HG02623 (cell line): ENCODE measurements around the gene DPP10.

Source experiments
- ATAC-seq: cut with Tn5 transposase; IDR thresholded peaks from one replicate; pipeline ENCODE4 v1.9.1; 2021; ENCODE audit warnings: moderate library complexity; ENCODE audit not compliant: unreplicated experiment

Gene DPP10

DNA sequence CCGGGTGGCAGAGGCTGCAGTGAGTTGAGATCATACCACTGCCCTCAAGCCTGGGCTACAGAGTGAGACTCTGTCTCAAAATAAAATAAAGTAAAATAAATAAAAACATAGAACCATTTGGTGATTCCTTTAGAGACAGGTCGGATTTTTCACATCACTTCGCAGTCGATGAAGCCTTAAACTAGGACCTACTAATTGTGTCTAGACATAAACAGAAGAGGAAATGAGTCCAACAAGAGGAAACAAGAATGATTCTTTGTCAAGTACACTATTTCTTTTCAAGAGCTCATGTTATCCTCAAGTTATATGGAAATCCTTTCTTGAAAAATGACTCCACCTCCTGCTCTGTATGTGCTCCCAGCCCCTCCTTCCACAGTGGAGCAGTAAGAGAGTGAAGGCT is 758.9 kb downstream of the DPP10 start:
- no peak for ATAC-seq

DNA sequence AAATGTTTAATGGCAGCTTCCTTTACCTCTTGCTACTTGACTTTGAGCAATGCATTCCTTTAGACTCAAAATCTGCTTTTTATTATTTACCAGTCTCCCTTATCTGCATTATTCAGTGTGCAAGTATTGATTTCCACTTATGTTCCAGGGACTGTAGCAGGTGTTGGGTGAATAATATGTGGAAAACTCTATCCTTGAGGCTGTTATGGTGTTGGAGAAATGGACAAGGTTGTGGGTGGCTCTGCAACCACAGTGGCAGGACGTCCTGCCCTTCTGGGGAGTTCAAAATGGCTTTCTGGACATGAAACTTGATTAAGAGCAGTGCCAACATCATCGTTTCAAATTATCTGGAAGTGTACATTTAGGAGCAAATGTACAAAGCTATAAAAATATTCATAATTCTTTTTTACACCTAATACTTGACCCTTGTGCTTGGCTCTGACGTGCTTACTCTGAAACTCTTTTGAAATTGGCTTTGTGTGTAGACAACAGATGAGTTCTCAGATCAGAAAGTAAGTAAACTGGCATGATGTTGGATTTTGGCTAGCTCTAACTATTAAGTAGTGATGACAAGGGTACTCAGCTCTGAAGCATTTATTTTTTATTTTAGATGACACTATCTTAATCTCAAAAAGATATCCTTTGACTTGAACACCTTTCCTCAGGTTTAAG is 766.2 kb downstream of the DPP10 start:
- no peak for ATAC-seq

DNA sequence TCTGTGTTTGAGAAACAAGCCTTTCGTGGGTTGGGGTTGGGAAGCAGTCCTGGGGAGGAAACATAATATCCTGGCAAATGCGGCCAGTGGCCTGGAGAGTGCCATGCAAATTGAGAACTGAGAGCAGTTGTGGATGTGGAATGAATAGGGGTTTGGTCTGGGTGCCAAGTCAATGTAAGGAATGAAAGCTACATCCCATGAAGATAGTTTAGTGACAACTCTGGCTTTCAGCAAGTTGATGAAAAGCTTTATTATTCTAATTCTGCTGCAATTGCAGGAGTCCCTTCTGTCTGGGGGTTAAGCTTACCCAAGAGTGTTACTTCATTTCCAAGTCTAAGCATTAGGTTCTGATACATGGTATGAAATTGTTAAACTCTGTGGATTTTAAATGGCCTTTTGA is 771.6 kb downstream of the DPP10 start:
- ATAC-seq = no peak

- no peak for ATAC-seq
These were observed 776.9 kb downstream of the DPP10 start for GRCh38 chr2:115219296-115219695.

GRCh38 chr2:115234186-115234585 is 791.7 kb downstream of the DPP10 start:
- ATAC-seq = no peak

- ATAC-seq = no peak
These were observed 792.3 kb downstream of the DPP10 start for GRCh38 chr2:115234737-115235136.

- no peak for ATAC-seq
These were observed 805.6 kb downstream of the DPP10 start for GRCh38 chr2:115248066-115248465.

DNA sequence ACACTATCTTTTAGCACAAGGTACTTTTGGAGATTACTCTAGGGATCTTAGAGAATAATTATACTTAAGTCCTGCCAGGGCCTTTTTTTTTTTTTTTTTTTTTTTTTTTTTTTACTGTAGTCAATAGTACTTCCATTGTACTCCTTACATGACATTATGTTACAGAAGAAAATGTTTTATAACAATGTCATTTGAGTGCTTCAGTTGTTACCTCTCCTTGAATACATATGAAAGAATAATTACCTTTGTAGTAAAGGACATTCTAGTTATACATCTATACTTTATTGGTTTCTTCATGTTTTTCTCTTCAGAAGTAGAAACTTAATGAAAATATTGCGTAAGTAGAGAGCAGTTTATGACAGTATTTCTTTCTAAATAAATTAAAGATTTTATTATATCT is 834.9 kb downstream of the DPP10 start:
- ATAC-seq = no peak

GRCh38 chr2:115285416-115285815 is 843.0 kb downstream of the DPP10 start:
- ATAC-seq = no peak

GRCh38 chr2:115290478-115290877 is 848.0 kb downstream of the DPP10 start:
- ATAC-seq = no peak

DNA sequence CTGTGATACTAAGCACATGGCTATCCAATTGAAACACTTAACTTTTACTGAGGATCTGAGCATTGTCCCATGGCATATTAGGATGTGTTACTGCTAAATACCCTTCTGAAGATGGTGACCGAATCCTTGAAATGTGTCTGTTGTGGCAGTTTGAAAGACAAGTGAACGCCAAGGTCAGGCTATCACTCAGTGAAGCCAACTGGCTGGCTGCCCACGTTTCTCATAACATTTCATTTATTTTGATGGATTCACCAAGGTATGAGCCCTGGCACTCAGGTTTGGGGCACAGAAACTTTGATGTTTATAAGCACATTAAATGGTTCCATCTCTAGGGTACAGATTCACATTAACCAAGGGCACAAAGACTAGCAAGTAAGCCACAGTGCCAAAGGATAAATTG is 850.3 kb downstream of the DPP10 start:
- ATAC-seq = no peak

- ATAC-seq = no peak
These were observed 852.6 kb downstream of the DPP10 start for GRCh38 chr2:115294999-115295398.

DNA sequence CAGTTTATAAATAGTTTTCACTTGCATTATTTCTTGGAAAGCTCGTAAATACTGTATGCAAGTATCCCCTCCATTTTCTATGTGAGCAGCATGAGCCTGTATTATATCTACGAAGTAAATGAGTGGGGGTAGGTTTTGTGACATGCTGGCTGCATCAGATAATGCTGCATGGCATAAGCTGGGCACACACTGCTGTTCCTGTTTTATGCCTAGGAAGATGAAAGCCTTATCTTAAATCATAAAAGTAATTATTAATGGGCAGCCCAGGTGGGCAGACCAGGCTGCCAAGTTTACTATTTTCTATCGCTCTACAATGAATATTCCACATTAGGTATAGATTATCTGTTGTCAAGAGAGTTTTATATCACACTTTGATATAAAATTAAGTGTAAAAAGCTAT is 854.6 kb downstream of the DPP10 start:
- ATAC-seq = no peak

DNA sequence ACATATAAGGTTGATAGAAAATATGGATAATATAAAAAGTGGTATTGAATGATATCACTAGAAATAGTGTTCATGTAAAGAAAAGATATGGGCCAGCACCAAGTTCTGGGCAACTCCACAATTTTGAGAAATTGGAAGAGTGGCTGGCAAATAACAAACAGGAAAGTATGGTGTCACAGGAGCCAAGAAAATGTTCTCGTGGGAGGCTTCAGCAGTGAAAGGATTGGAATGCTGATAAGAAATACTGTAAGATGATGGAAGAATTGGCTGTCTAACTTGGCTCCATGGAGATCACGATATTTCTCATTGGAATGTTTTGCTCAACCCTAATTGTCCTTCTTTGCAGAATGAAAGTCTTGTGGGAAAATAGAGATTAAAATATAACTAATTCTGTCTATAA is 856.8 kb downstream of the DPP10 start:
- ATAC-seq = no peak

DNA sequence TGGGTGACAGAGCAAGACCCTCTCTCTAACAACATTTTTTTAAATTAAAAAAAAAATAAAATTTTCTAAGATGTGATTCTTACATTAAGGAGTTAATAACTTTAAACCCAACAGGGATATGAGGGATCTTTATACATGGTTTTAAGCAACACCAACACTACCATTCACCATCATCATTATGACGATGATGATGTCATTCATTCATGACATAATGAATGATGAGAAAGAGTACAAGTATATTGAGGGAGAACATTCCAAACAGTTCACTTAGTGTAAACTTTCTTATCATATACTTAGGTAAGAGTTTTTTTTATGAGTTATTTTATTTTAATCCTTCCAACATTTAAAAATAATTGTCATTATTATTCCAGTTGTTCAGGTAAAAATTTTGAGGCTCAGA is 863.3 kb downstream of the DPP10 start:
- ATAC-seq = no peak

DNA sequence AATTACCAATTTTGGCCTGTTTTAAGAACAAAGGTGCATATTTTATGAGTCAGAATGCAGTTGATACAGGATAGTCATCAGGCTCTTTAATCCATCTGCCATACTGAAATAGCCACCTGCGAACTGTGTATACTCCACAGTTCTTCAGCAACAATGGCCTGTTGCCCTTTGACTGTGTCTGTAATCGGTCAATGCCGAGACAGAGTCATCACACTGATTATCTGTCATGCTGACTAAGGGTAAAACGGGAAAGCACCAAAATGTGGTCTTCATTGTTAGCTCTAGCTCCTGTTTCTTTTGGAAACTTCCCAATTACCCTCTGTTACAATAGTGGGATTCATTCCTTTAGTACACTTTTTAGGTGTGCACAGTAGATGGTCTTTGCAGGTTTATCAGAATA is 871.7 kb downstream of the DPP10 start:
- ATAC-seq = no peak

DNA sequence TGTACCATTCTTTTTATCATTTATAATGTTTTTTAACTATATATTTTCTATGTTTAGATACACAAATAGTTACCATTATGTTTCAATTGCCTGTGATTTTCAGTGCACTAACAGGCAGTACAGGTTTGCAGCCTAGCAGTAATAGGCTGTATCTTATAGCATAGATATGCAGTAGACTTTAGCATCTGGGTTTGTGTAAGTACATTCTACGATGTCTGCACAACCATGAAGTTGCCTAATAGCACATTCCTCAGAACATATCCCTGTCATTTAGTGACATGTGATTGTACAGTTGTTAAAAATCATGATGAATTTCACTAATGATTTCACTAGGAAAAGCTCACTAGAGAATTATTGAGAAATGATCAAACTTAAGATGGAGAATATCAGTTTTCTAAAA is 884.6 kb downstream of the DPP10 start:
- no peak for ATAC-seq

DNA sequence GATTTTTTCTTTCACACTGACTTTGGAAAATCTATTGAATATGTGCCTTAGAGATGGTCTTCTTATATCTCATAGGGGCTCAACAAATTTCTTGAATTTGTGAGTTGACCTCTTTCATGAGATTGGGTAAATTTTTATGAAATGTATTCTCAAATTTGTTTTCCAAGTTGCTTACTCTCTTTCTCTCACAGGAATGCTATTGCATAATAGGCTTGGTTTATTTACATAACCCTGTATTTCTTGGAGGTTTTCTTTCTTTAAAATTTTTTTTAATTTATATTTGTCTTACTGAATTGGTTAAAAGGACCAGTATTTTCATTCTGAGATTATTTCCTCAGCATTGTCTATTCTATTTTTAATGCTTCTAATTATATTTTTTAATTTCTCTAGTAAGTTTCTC is 917.1 kb downstream of the DPP10 start:
- no peak for ATAC-seq

DNA sequence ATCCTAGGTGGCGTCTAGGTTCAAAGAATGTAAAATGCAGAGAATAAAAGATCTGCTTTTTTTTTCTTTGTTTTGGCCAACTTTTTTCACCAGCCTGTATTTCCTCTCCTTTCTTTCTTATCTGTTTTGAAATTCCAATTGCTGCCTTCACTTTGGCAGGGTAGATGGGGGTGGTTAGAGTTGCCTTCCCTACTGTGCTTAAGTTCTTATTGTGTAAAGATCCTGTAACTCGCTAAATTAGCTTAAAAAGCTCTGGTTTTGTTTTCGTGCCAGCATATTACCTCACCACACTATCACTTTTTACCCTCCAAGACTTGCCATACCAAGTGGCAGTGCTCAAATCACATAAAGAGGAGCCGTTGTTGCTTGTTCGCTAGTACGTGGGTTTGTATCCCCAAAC is 921.7 kb downstream of the DPP10 start:
- no peak for ATAC-seq

DNA sequence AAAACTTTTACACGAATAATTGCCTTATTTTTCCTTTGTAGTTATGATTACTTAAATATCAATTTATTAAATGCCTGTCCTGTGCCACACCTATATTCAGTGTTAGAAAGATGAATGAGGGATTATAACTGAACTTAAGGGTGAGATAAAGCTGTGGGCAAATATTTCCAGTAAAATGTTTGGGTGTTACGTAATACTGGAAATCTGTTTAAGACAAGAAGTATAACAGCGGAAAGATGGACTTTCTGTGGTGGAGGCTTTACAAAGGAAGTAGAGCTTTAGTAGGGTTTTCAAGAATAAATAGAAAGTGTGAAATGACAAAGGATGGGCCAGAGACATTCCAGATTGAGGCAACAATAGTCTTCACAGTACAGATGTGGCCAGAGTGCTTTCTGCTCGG is 927.0 kb downstream of the DPP10 start:
- ATAC-seq = no peak

DNA sequence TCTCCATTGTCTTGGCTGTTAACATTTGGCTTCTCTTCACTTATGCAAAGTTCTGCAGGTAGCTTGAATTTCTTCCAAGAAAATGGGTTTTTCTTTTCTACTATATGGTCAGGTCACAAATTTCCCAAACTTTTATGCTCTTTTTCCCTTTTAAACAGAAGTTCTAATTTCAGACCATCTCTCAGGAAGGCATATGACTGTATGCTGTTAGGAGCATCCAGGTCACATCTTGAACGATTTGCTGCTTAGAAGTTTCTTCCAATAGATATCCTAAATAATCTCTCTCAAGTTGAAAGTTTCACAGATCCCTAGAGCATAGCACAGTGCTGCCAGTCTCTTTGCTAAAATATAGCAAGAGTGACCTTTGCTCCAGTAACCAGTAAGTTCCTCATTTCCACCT is 932.5 kb downstream of the DPP10 start:
- no peak for ATAC-seq

- no peak for ATAC-seq
These were observed 942.0 kb downstream of the DPP10 start for GRCh38 chr2:115384399-115384798.

DNA sequence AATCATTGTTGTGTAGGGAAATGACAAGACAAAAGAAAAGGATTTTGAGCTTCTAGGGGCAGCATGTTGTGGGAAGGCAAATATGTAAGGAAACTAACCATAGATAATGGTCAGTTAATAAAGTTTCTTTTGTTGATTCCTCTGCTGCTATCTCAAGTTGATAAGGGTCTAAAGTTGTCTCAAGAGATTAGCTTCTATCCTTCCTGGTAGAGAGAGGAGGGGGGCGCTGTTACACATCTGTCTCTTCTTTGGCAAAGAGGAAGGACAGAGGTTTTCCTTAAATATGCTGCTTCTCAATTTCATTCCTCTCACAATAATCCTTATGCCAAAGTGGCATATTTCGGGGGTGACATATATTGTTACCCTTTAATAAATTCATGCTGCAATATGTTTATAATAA is 944.0 kb downstream of the DPP10 start:
- no peak for ATAC-seq

- ATAC-seq = no peak
These were observed 946.6 kb downstream of the DPP10 start for GRCh38 chr2:115389024-115389423.
